GM18526 (cell line): ENCODE data around the gene RANBP1.

Experiments used
- POLR2A ChIP-seq: IDR thresholded peaks from 3 replicates; pipeline ENCODE4 v1.6.1; 2011; ENCODE audit not compliant: insufficient read length; ENCODE audit errors: extremely low read depth

Gene RANBP1

GRCh38 chr22:20115691-20116375 is at the start of gene RANBP1:
TSS of gene RANBP1 (plus strand) at chr22:20116104. CDS start at chr22:20116185, 81 bp downstream.
- no peak for TF ChIP-seq POLR2A

GRCh38 chr22:20066617-20067383 is 49.1 kb upstream of the RANBP1 start:
- no peak for TF ChIP-seq POLR2A

- TF ChIP-seq POLR2A = no peak
Observed at GRCh38 chr22:20068640-20069039, 47.3 kb upstream of the RANBP1 start.

- no peak for TF ChIP-seq POLR2A
Observed at GRCh38 chr22:20069331-20070042, 46.4 kb upstream of the RANBP1 start.

- no peak for TF ChIP-seq POLR2A
Observed at GRCh38 chr22:20071524-20071972, 44.4 kb upstream of the RANBP1 start.

- TF ChIP-seq POLR2A = no peak
Observed at GRCh38 chr22:20076627-20077172, 39.2 kb upstream of the RANBP1 start.

GRCh38 chr22:20079745-20080444 is 36.0 kb upstream of the RANBP1 start, which contains the start of gene DGCR8:
TSS of gene DGCR8 (plus strand) at chr22:20080241. CDS start at chr22:20085964, 5,723 bp downstream.
- TF ChIP-seq POLR2A = peak; percentile 60

GRCh38 chr22:20080445-20080775 is 35.5 kb upstream of the RANBP1 start:
- no peak for TF ChIP-seq POLR2A

GRCh38 chr22:20080776-20081654 is 34.9 kb upstream of the RANBP1 start:
- TF ChIP-seq POLR2A = no peak

- no peak for TF ChIP-seq POLR2A
Observed at GRCh38 chr22:20083157-20083890, 32.6 kb upstream of the RANBP1 start.

- TF ChIP-seq POLR2A = no peak
Observed at GRCh38 chr22:20083891-20084546, 31.9 kb upstream of the RANBP1 start.

- TF ChIP-seq POLR2A = no peak
Observed at GRCh38 chr22:20084547-20085413, 31.1 kb upstream of the RANBP1 start.
